ENCODE data around the gene RHOH.

DNA sequence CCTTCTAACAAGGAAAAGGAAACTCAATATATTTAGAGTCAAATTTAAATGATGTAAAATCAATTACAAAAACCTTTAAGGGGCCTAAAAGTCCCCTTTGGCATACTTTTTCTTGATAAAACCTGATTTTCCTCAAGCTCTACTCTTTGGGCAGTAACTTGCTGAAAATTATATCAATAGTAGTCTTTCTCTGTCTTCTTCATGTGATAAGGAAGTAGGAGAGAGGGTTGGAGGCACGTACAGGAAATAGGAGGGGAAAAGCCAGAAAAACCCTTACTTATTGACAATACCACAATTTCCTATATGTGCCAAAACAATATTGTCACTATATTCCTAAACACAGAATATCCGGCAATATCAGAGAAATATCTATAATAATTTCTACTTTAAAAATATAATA lies 9.6 kb downstream of the RHOH start:
- TF ChIP-seq EZH2 (IDR thresholded peaks at IDR 0.05; ENCODE audit: borderline replicate concordance, low read depth, low read length, poor library complexity, severe bottlenecking), result no peak
- TF ChIP-seq, protein P1, sequence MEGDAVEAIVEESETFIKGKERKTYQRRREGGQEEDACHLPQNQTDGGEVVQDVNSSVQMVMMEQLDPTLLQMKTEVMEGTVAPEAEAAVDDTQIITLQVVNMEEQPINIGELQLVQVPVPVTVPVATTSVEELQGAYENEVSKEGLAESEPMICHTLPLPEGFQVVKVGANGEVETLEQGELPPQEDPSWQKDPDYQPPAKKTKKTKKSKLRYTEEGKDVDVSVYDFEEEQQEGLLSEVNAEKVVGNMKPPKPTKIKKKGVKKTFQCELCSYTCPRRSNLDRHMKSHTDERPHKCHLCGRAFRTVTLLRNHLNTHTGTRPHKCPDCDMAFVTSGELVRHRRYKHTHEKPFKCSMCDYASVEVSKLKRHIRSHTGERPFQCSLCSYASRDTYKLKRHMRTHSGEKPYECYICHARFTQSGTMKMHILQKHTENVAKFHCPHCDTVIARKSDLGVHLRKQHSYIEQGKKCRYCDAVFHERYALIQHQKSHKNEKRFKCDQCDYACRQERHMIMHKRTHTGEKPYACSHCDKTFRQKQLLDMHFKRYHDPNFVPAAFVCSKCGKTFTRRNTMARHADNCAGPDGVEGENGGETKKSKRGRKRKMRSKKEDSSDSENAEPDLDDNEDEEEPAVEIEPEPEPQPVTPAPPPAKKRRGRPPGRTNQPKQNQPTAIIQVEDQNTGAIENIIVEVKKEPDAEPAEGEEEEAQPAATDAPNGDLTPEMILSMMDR (conservative IDR thresholded peaks at IDR 0.05; ENCODE audit: low read depth, low read length), result no peak

Data from A673 (cell line).